SIG-M5 (cell line): ENCODE measurements around the gene ASB14.

Source experiments
- DNase-seq: peaks from one replicate; lab custom pipeline; 2025; lab: John Stamatoyannopoulos, UW

Gene ASB14

GRCh38 chr3:57257678-57258077 is 34.8 kb downstream of the ASB14 start:
- no peak for DNase-seq

GRCh38 chr3:57256844-57257243 is 35.6 kb downstream of the ASB14 start:
- DNase-seq: no peak

- DNase-seq: no peak
These were observed 40.1 kb downstream of the ASB14 start for GRCh38 chr3:57252404-57252803.

GRCh38 chr3:57244946-57245345 is 47.5 kb downstream of the ASB14 start:
- no peak for DNase-seq

- no peak for DNase-seq
These were observed 57.6 kb downstream of the ASB14 start for GRCh38 chr3:57234613-57235575.

- no peak for DNase-seq
These were observed 58.7 kb downstream of the ASB14 start for GRCh38 chr3:57233799-57234198.

GRCh38 chr3:57230006-57230405 is 62.5 kb downstream of the ASB14 start:
- no peak for DNase-seq

GRCh38 chr3:57227930-57228751 is 64.3 kb downstream of the ASB14 start:
- no peak for DNase-seq

- DNase-seq: no peak
These were observed 65.1 kb downstream of the ASB14 start, which contains the start of gene APPL1 for GRCh38 chr3:57227204-57227929. TSS of gene APPL1 (plus strand) at chr3:57227729. CDS start at chr3:57227884, 155 bp downstream.

- DNase-seq: no peak
These were observed 66.3 kb downstream of the ASB14 start for GRCh38 chr3:57226176-57226575.

- DNase-seq: no peak
These were observed 67.6 kb downstream of the ASB14 start for GRCh38 chr3:57224856-57225255.

- DNase-seq: no peak
These were observed 70.6 kb downstream of the ASB14 start for GRCh38 chr3:57221883-57222282.
